GM12873 (cell line): ENCODE data around the gene HES1.

Experiments used
- TF ChIP-seq, protein P1 (sequence below): IDR thresholded peaks from 2 replicates; pipeline ENCODE4 v1.5.1; 2012; ENCODE audit warnings: low read depth, mild to moderate bottlenecking, moderate library complexity, low read length, control low read depth; ENCODE audit not compliant: insufficient read depth; ENCODE audit errors: missing control alignments

The HES1 gene

DNA sequence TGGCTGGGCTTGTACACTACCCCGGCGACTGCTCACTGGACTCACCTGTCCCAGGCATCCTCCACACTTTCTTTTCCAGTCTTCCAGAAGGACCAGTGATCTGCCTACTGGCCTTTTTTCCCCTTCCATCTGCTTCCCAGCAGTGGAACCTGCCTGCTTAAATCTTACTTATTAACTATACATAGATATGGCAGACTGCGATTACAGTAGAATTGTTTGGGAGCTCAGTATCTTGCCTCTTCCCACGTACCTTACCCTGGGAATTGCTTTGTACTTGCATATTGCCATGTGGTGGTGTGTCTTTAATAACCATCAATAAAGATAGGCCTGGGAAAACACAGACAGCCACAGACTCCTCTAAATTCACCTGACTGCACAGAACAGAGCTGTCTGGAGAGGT is 11.8 kb upstream of the HES1 start:
- TF ChIP-seq, protein P1, sequence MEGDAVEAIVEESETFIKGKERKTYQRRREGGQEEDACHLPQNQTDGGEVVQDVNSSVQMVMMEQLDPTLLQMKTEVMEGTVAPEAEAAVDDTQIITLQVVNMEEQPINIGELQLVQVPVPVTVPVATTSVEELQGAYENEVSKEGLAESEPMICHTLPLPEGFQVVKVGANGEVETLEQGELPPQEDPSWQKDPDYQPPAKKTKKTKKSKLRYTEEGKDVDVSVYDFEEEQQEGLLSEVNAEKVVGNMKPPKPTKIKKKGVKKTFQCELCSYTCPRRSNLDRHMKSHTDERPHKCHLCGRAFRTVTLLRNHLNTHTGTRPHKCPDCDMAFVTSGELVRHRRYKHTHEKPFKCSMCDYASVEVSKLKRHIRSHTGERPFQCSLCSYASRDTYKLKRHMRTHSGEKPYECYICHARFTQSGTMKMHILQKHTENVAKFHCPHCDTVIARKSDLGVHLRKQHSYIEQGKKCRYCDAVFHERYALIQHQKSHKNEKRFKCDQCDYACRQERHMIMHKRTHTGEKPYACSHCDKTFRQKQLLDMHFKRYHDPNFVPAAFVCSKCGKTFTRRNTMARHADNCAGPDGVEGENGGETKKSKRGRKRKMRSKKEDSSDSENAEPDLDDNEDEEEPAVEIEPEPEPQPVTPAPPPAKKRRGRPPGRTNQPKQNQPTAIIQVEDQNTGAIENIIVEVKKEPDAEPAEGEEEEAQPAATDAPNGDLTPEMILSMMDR, result no peak

DNA sequence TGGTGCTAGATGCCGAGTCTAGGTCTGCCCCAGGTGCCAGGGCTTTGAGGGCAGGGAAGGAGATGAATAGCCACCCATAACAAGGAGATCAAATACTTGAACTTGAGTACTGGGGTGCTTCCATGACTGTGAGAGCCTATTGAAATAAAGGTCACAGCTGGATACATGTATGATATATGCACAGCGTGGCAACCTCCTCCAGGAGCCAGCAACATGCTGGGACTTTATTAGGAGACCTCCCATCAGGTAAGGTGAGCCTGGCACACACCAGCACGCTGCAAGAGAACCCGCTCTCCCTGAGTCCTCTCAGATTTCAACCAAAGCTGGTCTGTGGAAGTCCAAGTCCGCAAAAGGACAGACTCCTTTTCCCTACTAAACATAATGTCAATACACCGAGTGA is 10.5 kb upstream of the HES1 start:
- TF ChIP-seq, protein P1, result no peak

DNA sequence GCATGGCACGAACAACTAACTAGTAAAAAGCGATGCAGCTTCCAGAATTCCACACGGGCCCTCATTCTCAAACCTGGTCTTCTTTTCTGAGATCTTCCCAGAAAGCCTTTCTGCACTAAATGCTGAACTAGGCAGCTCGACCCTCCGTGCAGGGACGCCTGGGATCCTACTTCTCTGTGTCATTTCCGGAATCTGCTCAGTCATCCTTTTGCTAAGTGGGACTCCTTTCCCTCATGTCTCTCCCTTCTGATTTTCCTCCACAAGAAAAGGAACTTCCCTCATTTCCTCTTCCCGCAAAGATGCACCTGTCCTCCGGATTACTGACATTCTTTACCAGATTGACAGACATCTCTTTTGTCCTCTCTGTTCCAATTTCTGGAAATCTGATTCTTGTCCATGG is 9.2 kb upstream of the HES1 start:
- TF ChIP-seq, protein P1, result no peak

DNA sequence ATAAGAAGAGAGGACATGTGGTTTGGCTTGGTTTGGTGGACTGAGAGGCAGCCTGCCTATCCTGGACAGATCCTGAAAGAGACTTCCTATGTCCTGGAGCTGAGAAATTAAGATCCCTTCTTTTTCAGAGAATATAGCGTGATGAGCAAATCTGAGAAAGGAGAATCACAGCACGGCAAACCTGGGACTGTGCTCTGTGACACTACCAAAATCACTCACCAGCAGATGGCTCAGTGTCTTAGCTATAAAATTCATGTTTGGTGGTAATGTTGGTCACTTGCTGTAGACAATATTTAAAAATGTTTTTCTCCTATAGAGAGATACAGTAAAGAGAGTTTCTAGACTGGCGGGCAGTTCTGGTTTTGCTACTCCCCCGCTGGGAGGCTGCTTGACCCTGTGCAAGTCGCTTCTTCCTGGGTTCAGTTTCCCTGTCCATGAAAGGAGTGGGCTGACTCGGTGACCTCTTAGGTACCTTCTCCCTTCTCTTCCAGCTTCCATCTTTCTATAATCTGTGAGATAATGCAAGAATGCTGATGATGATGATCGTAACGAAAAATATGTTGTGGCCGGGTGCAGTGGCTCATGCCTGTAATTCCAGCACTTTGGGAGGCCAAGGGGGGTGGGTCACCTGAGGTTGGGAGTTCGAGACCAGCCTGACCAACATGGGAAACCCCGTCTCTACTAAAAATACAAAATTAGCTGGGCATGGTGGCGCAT is 7.6 kb upstream of the HES1 start:
- TF ChIP-seq, protein P1, result peak; percentile 15

DNA sequence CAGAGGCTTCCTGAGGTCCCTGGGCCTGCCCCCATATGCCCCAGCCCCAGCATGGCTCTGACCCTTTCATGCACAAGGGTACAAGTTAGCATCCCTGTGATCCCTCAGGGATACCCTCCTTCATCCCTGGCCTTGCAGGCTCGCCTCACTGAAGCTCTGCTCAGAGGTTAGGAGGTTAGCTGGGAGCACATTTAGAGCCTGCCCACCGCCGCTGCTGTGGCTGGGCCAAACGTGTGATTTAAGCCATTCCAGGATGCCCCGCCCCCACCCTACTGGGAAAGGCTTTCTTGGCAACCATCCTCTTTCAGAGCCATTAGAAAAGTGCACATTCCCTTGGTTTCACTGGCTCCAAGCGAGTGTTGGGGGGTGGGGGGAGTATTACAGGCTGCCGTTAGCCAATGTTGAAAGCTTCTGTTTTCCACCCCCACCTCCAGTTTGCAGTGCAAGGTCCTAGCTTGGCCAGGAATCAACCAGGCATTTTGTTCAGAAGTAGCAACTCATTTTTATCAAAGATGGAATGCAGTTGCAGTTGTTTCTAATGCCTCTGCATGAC is 6.3 kb upstream of the HES1 start:
- TF ChIP-seq, protein P1, result no peak

DNA sequence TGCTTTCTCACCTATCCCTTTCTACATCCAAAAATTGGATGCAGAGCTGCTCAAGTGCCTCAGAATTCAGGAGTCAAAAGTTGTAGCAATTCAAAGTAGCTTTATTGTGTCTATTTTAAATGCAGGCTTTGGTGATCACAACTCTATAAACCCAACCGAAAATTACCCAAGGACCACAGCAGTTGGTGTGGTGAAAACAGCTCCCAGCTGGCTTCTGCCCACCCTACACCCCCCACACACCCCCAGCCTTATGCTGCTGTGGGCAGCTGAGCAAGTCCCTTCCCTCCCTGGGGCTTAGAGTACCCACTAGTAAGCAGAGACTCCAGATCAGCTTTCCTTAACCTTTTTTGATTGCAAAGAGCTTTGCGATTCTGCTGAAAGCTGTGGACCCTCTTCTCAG is 5.8 kb upstream of the HES1 start:
- TF ChIP-seq, protein P1, result no peak

DNA sequence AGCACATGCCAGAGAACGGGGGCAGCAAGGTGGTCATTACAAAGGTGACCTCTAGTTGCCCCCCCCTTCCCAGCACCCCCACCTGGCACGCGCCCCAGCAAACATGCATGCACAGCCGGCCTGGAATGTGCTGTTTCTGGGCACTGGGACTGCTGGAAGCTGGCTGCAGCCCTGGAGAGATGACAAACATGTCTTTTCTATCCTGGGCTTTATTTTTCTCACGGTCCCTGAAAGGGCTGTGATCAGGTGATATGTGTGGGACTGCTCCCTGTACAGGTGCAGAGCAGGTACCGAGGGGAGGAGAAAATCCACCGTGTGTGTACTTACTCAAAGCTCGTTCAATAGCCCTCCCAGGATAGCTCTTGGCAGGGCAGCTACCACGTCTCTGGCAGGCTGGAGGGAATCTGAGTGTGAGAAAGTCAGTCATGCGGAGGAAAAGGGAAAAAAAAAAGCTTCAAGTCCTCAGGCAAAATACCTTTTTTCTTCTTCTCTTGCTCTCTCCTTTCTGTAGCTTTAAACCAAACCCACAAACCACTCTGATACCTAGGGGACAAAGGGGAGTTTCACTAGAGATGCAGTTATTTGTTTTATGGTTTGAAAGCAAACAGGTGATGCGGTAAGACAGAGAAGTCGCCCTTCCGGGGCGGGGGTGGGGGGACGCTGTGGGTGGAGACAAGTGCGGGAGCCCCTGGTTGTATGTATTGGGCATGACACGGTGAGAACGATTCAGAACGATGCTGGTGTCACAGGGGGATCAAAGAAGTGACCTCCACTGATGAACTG is 5.0 kb upstream of the HES1 start:
- TF ChIP-seq, protein P1, result peak; percentile 11
